H1 (cell line): ENCODE measurements around the gene UBAP1. TPM values are rescaled to one million over a fixed set of nuclear protein-coding genes. Genes with fewer than 3 reads are reported as not detected.

ENCODE experiments used
- BCL11A ChIP-seq, 2 experiments: IDR thresholded peaks; one replicate each; pipeline ENCODE4 v1.6.1; 2011; ENCODE audit warnings: low read depth in 2 of 2, low read length in 2 of 2, mild to moderate bottlenecking in 2 of 2
- CBX5 ChIP-seq: fragments of 300-800, 300-1000 bp; sonication (generic); IDR thresholded peaks from 2 replicates; pipeline ENCODE4 v1.7.1; 2016; ENCODE audit warnings: antibody characterized with exemption, low read length, low read depth
- CHD2 ChIP-seq: IDR thresholded peaks from 2 replicates; pipeline ENCODE4 v1.6.1; 2012; ENCODE audit warnings: low read length, improper control_type of control experiment
- CREB1 ChIP-seq: IDR thresholded peaks from 2 replicates; pipeline ENCODE4 v1.6.1; 2012; ENCODE audit warnings: inconsistent platforms
- EZH2 ChIP-seq: fragments of 200-600 bp; sonication (generic); IDR thresholded peaks from 2 replicates; pipeline ENCODE4 v1.7.1; 2012; ENCODE audit warnings: low read depth, mild to moderate bottlenecking, moderate library complexity, low read length, inconsistent platforms; ENCODE audit not compliant: severe bottlenecking
- HDAC2 ChIP-seq, 2 experiments: fragments of 300-600 bp in 1 of 2; sonication (generic) in 1 of 2; IDR thresholded peaks; 2 replicates each; pipeline ENCODE4 v1.6.1; 2011 to 2012; ENCODE audit warnings: low read depth in 2 of 2, low read length in 2 of 2, mild to moderate bottlenecking in 2 of 2, moderate library complexity in 2 of 2, borderline replicate concordance in 1 of 2, inconsistent platforms in 1 of 2
- JUND ChIP-seq: IDR thresholded peaks from 2 replicates; pipeline ENCODE4 v1.6.1; 2011; ENCODE audit warnings: mild to moderate bottlenecking, improper control_type of control experiment, low read length
- KDM4A ChIP-seq: IDR thresholded peaks from one replicate; pipeline ENCODE4 v1.7.1; 2012; ENCODE audit warnings: low read depth, mild to moderate bottlenecking, moderate library complexity, low read length, inconsistent platforms; ENCODE audit not compliant: severe bottlenecking
- MAFK ChIP-seq: IDR thresholded peaks from 2 replicates; pipeline ENCODE4 v1.6.1; 2012; ENCODE audit warnings: low read depth, mild to moderate bottlenecking, improper control_type of control experiment, low read length
- NRF1 ChIP-seq: IDR thresholded peaks from 2 replicates; pipeline ENCODE4 v1.6.1; 2011; ENCODE audit warnings: mild to moderate bottlenecking, low read depth, low read length, improper control_type of control experiment
- POU5F1 ChIP-seq: IDR thresholded peaks from 2 replicates; pipeline ENCODE4 v1.6.1; 2011; ENCODE audit warnings: low read depth, mild to moderate bottlenecking, low read length, moderate library complexity
- TEAD4 ChIP-seq: IDR thresholded peaks from 2 replicates; pipeline ENCODE4 v1.6.1; 2012; ENCODE audit warnings: low read depth, low read length, inconsistent platforms, mixed read lengths
- polyA plus RNA-seq, 7 experiments: library from polyadenylated mRNA; depleted of rRNA in 3 of 7; stranded (reverse) in 5 of 7; unstranded in 2 of 7; fragments of >200 nt in 5 of 7; fragments of 200-250 nt in 2 of 7; gene quantifications; 1 replicate in 5 of 7; 2 replicates in 1 of 7; 4 replicates in 1 of 7; pipeline versions ENCODE4 v1.2.1 to v1.2.3, GENCODE V29; 2011 to 2013; ENCODE audit warnings: missing spikeins in 2 of 7, mixed read lengths in 2 of 7
- total RNA-seq: library from RNA; stranded (reverse); fragmentation: NEBNext Ultra II Directional; extraction: Animal tissue kit (Norgen Biotek cat#: 25700); gene quantifications from 2 replicates; pipeline ENCODE4 v1.2.1, GENCODE V29; 2021
- TF ChIP-seq, protein P1 (sequence below): fragments of 300-600 bp; sonication (generic); IDR thresholded peaks from 2 replicates; pipeline ENCODE4 v1.7.1; 2012; ENCODE audit warnings: low read length, moderate library complexity, mild to moderate bottlenecking, inconsistent platforms; ENCODE audit not compliant: insufficient replicate concordance

Gene UBAP1
- total and polyA plus RNA-seq, 2 of the 8 experiments (the other 6 are each of a cell fraction or from before 2014, with no cell fraction given): 31.3 to 31.4 TPM

DNA sequence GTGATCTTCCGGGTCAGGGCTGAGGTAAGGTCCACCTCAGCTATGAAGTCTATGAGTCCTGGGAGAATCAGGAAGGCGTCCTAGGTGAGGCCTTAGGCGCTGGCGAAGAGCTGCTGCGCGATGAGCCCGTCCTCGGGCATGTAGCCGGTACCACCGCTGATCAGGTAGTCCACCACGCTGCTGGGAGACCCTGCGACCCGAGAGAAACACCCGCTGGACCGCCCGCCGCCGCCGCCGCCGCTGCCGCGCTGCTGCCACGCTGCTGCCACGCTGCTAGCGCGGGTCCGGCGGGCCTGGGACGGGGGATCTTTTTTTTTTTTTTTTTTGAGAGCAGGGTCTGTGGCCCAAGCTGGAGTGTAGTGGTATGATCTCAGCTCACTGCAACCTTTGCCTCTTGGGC is 44.3 kb upstream of the UBAP1 start (continued):
- TF ChIP-seq CBX5: no peak
- TF ChIP-seq MAFK: no peak
- no peak for TF ChIP-seq BCL11A (IDR thresholded peaks at IDR 0.05; ENCODE audit: low read depth in 2 of 2, low read length in 2 of 2)
- TF ChIP-seq, protein P1, sequence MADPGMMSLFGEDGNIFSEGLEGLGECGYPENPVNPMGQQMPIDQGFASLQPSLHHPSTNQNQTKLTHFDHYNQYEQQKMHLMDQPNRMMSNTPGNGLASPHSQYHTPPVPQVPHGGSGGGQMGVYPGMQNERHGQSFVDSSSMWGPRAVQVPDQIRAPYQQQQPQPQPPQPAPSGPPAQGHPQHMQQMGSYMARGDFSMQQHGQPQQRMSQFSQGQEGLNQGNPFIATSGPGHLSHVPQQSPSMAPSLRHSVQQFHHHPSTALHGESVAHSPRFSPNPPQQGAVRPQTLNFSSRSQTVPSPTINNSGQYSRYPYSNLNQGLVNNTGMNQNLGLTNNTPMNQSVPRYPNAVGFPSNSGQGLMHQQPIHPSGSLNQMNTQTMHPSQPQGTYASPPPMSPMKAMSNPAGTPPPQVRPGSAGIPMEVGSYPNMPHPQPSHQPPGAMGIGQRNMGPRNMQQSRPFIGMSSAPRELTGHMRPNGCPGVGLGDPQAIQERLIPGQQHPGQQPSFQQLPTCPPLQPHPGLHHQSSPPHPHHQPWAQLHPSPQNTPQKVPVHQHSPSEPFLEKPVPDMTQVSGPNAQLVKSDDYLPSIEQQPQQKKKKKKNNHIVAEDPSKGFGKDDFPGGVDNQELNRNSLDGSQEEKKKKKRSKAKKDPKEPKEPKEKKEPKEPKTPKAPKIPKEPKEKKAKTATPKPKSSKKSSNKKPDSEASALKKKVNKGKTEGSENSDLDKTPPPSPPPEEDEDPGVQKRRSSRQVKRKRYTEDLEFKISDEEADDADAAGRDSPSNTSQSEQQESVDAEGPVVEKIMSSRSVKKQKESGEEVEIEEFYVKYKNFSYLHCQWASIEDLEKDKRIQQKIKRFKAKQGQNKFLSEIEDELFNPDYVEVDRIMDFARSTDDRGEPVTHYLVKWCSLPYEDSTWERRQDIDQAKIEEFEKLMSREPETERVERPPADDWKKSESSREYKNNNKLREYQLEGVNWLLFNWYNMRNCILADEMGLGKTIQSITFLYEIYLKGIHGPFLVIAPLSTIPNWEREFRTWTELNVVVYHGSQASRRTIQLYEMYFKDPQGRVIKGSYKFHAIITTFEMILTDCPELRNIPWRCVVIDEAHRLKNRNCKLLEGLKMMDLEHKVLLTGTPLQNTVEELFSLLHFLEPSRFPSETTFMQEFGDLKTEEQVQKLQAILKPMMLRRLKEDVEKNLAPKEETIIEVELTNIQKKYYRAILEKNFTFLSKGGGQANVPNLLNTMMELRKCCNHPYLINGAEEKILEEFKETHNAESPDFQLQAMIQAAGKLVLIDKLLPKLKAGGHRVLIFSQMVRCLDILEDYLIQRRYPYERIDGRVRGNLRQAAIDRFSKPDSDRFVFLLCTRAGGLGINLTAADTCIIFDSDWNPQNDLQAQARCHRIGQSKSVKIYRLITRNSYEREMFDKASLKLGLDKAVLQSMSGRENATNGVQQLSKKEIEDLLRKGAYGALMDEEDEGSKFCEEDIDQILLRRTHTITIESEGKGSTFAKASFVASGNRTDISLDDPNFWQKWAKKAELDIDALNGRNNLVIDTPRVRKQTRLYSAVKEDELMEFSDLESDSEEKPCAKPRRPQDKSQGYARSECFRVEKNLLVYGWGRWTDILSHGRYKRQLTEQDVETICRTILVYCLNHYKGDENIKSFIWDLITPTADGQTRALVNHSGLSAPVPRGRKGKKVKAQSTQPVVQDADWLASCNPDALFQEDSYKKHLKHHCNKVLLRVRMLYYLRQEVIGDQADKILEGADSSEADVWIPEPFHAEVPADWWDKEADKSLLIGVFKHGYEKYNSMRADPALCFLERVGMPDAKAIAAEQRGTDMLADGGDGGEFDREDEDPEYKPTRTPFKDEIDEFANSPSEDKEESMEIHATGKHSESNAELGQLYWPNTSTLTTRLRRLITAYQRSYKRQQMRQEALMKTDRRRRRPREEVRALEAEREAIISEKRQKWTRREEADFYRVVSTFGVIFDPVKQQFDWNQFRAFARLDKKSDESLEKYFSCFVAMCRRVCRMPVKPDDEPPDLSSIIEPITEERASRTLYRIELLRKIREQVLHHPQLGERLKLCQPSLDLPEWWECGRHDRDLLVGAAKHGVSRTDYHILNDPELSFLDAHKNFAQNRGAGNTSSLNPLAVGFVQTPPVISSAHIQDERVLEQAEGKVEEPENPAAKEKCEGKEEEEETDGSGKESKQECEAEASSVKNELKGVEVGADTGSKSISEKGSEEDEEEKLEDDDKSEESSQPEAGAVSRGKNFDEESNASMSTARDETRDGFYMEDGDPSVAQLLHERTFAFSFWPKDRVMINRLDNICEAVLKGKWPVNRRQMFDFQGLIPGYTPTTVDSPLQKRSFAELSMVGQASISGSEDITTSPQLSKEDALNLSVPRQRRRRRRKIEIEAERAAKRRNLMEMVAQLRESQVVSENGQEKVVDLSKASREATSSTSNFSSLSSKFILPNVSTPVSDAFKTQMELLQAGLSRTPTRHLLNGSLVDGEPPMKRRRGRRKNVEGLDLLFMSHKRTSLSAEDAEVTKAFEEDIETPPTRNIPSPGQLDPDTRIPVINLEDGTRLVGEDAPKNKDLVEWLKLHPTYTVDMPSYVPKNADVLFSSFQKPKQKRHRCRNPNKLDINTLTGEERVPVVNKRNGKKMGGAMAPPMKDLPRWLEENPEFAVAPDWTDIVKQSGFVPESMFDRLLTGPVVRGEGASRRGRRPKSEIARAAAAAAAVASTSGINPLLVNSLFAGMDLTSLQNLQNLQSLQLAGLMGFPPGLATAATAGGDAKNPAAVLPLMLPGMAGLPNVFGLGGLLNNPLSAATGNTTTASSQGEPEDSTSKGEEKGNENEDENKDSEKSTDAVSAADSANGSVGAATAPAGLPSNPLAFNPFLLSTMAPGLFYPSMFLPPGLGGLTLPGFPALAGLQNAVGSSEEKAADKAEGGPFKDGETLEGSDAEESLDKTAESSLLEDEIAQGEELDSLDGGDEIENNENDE: no peak
- TF ChIP-seq HDAC2 (IDR thresholded peaks at IDR 0.05; ENCODE audit: borderline replicate concordance in 1 of 2, low read depth in 2 of 2, low read length in 2 of 2): no peak
- TF ChIP-seq EZH2: no peak
- TF ChIP-seq TEAD4: no peak
- no peak for TF ChIP-seq POU5F1
- TF ChIP-seq CHD2: no peak
- TF ChIP-seq NRF1: no peak
- TF ChIP-seq KDM4A: no peak
- TF ChIP-seq JUND: no peak
- TF ChIP-seq CREB1: no peak
- TF ChIP-seq, all 59 proteins: peak for 0
